ENCODE results near the gene MSANTD4. TPM values are rescaled to one million over a fixed set of nuclear protein-coding genes. Genes with fewer than 3 reads are reported as not detected.
"Not testable (repeated sequence)": the region's sequence is repeated elsewhere in the genome, so short reads cannot be mapped to it uniquely, and the experiment has no call there.

MSANTD4 gene
- total RNA-seq, 2 donors from 2014 or later = 13.7 to 14.6 TPM

GRCh38 chr11:106031202-106031810 lies 9.3 kb upstream of the MSANTD4 start:
- DNase-seq (ENCODE audit: low spot score) (no peak), ATAC-seq (no peak)
- Mint-ChIP-seq H3K36me3 (no peaks in the 10 kb centered on the region), H3K4me1 (ENCODE audit: low read depth in 2 of 2) (no peaks in the 10 kb centered on the region), H3K4me3 (no peak overlapping the region), H3K9me3 (no peaks in the 10 kb centered on the region), H3K27me3 (peaks cover 35 to 69% of the 10 kb centered on the region in 2 donors), H3K27ac (no peak overlapping the region)

- H3K4me3 Mint-ChIP-seq = no peak overlapping the region
- ATAC-seq = no peak
- peaks cover 38 to 69% of the 10 kb centered on the region in 2 donors for H3K27me3 Mint-ChIP-seq
- H3K27ac Mint-ChIP-seq = no peak overlapping the region
- H3K36me3 Mint-ChIP-seq = no peaks in the 10 kb centered on the region
- no peaks in the 10 kb centered on the region for H3K4me1 Mint-ChIP-seq (ENCODE audit: low read depth in 2 of 2)
- no peaks in the 10 kb centered on the region for H3K9me3 Mint-ChIP-seq
- DNase-seq (ENCODE audit: low spot score) = no peak
These were observed 8.6 kb upstream of the MSANTD4 start for GRCh38 chr11:106030609-106031008.

- H3K4me3 Mint-ChIP-seq = peak overlapping the region; percentile 97
- DNase-seq (ENCODE audit: low spot score) (no peak), ATAC-seq (no peak)
- H3K4me1 Mint-ChIP-seq (ENCODE audit: low read depth in 2 of 2) = peaks cover 30 to 40% of the 10 kb centered on the region in 2 donors
- peaks cover 2% of the 10 kb centered on the region for H3K9me3 Mint-ChIP-seq
- peak overlapping the region; percentile 87 to 88 for H3K27ac Mint-ChIP-seq
- H3K27me3 Mint-ChIP-seq = peaks cover 11 to 24% of the 10 kb centered on the region in 2 donors
- H3K36me3 Mint-ChIP-seq = peaks cover 23% of the 10 kb centered on the region
These were observed 795 bp upstream of the MSANTD4 start for GRCh38 chr11:106022795-106023275.

- H3K4me1 Mint-ChIP-seq (ENCODE audit: low read depth in 2 of 2) = peaks cover 34 to 45% of the 10 kb centered on the region in 2 donors
- ATAC-seq (peak in 1 of 2 donors; percentile 0), DNase-seq (ENCODE audit: low spot score) (no peak)
- H3K36me3 Mint-ChIP-seq = peaks cover 25% of the 10 kb centered on the region
- peaks cover 4 to 10% of the 10 kb centered on the region in 2 donors for H3K27me3 Mint-ChIP-seq
- H3K27ac Mint-ChIP-seq = peak overlapping the region; percentile 87 to 88
- peaks cover 2% of the 10 kb centered on the region for H3K9me3 Mint-ChIP-seq
- peak overlapping the region; percentile 97 for H3K4me3 Mint-ChIP-seq
These were observed 666 bp downstream of the MSANTD4 start for GRCh38 chr11:106021181-106021966.

- Mint-ChIP-seq H3K9me3 (no peaks in the 10 kb centered on the region), H3K4me1 (ENCODE audit: low read depth in 2 of 2) (peaks cover 33 to 44% of the 10 kb centered on the region in 2 donors), H3K4me3 (no peak overlapping the region), H3K27ac (no peak overlapping the region), H3K27me3 (no peaks in the 10 kb centered on the region), H3K36me3 (peaks cover 23% of the 10 kb centered on the region)
- no peak for DNase-seq (ENCODE audit: low spot score)
- ATAC-seq = no peak
These were observed 4.9 kb downstream of the MSANTD4 start for GRCh38 chr11:106017093-106017492.

- H3K4me1 Mint-ChIP-seq (ENCODE audit: low read depth in 2 of 2) = peaks cover 32 to 39% of the 10 kb centered on the region in 2 donors
- H3K27me3 Mint-ChIP-seq = no peaks in the 10 kb centered on the region
These were observed 7.0 kb downstream of the MSANTD4 start for GRCh38 chr11:106015066-106015465.

GRCh38 chr11:106014620-106015019 lies 7.4 kb downstream of the MSANTD4 start:
- Mint-ChIP-seq H3K36me3 (peaks cover 28% of the 10 kb centered on the region), H3K27me3 (no peaks in the 10 kb centered on the region), H3K4me3 (no peak overlapping the region), H3K9me3 (no peaks in the 10 kb centered on the region), H3K4me1 (ENCODE audit: low read depth in 2 of 2) (peaks cover 28 to 38% of the 10 kb centered on the region in 2 donors), H3K27ac (no peak overlapping the region)
- no peak for DNase-seq (ENCODE audit: low spot score)
- ATAC-seq = no peak

More at GRCh38 chr11:106015066-106015465, 7.0 kb downstream of the MSANTD4 start:
- H3K27ac Mint-ChIP-seq = no peak overlapping the region
- H3K9me3 Mint-ChIP-seq = no peaks in the 10 kb centered on the region
- H3K36me3 Mint-ChIP-seq = peaks cover 28% of the 10 kb centered on the region
- no peak overlapping the region for H3K4me3 Mint-ChIP-seq
- ATAC-seq = no peak
- DNase-seq (ENCODE audit: low spot score) = no peak

GRCh38 chr11:106014035-106014434 lies 8.0 kb downstream of the MSANTD4 start:
- ATAC-seq (no peak), DNase-seq (ENCODE audit: low spot score) (no peak)
- no peak overlapping the region for H3K27ac Mint-ChIP-seq
- H3K9me3 Mint-ChIP-seq = no peaks in the 10 kb centered on the region
- peaks cover 32% of the 10 kb centered on the region for H3K36me3 Mint-ChIP-seq
- H3K4me3 Mint-ChIP-seq = no peak overlapping the region
- H3K4me1 Mint-ChIP-seq (ENCODE audit: low read depth in 2 of 2) = peaks cover 24 to 34% of the 10 kb centered on the region in 2 donors
- no peaks in the 10 kb centered on the region for H3K27me3 Mint-ChIP-seq

GRCh38 chr11:106012744-106013143 lies 9.3 kb downstream of the MSANTD4 start:
- Mint-ChIP-seq H3K27ac (no peak overlapping the region), H3K4me1 (ENCODE audit: low read depth in 2 of 2) (peaks cover 22 to 30% of the 10 kb centered on the region in 2 donors), H3K9me3 (no peaks in the 10 kb centered on the region), H3K27me3 (no peaks in the 10 kb centered on the region), H3K4me3 (no peak overlapping the region), H3K36me3 (peaks cover 34% of the 10 kb centered on the region)
- DNase-seq (ENCODE audit: low spot score) (no peak), ATAC-seq (no peak)

- no peaks in the 10 kb centered on the region for H3K27me3 Mint-ChIP-seq
- H3K27ac Mint-ChIP-seq = no peak overlapping the region
- peaks cover 41% of the 10 kb centered on the region for H3K36me3 Mint-ChIP-seq
- DNase-seq (ENCODE audit: low spot score) (no peak), ATAC-seq (no peak)
- H3K9me3 Mint-ChIP-seq = no peaks in the 10 kb centered on the region
- H3K4me1 Mint-ChIP-seq (ENCODE audit: low read depth in 2 of 2) = peaks cover 20 to 26% of the 10 kb centered on the region in 2 donors
- H3K4me3 Mint-ChIP-seq = no peak overlapping the region
These were observed 10.6 kb downstream of the MSANTD4 start for GRCh38 chr11:106011481-106011880.

GRCh38 chr11:106003094-106003493 lies 18.9 kb downstream of the MSANTD4 start:
- DNase-seq (ENCODE audit: low spot score); H3K27ac Mint-ChIP-seq; H3K27me3 Mint-ChIP-seq; H3K4me3 Mint-ChIP-seq; H3K4me1 Mint-ChIP-seq (ENCODE audit: low read depth in 2 of 2); ATAC-seq: not testable (repeated sequence)
- Mint-ChIP-seq H3K9me3 (peaks cover 13% of the 10 kb centered on the region), H3K36me3 (peaks cover 38% of the 10 kb centered on the region)

GRCh38 chr11:106001304-106002012 lies 20.6 kb downstream of the MSANTD4 start:
- Mint-ChIP-seq H3K27ac (no peak overlapping the region), H3K4me3 (no peak overlapping the region), H3K27me3 (no peaks in the 10 kb centered on the region), H3K9me3 (peaks cover 13% of the 10 kb centered on the region), H3K4me1 (ENCODE audit: low read depth in 2 of 2) (peaks cover 8 to 13% of the 10 kb centered on the region in 2 donors), H3K36me3 (peaks cover 27% of the 10 kb centered on the region)
- DNase-seq (ENCODE audit: low spot score) (no peak), ATAC-seq (no peak)

- DNase-seq (ENCODE audit: low spot score) = no peak
- H3K9me3 Mint-ChIP-seq = peaks cover 13% of the 10 kb centered on the region
- no peak for ATAC-seq
These were observed 30.2 kb downstream of the MSANTD4 start for GRCh38 chr11:105991888-105992287.

More at GRCh38 chr11:105991888-105992287, 30.2 kb downstream of the MSANTD4 start:
- Mint-ChIP-seq H3K27ac (no peak overlapping the region), H3K27me3 (no peaks in the 10 kb centered on the region), H3K4me3 (no peak overlapping the region), H3K4me1 (ENCODE audit: low read depth in 2 of 2) (no peaks in the 10 kb centered on the region), H3K36me3 (peaks cover 14% of the 10 kb centered on the region)

All from natural killer cell treated with Interleukin-12 subunit alpha and Interleukin-12 subunit beta and Interleukin-15 and Interleukin-18, amount 100 ng/mL, for 72 hours (primary cell).